Measurements from ENCODE around the gene HCFC2. TPM values are rescaled to one million over a fixed set of nuclear protein-coding genes. Genes with fewer than 3 reads are reported as not detected.
"Not testable (repeated sequence)": the region's sequence is repeated elsewhere in the genome, so short reads cannot be mapped to it uniquely, and the experiment has no call there.

The HCFC2 gene
- total RNA-seq, 1 experiment from 2014 or later, result 6.7 TPM

DNA sequence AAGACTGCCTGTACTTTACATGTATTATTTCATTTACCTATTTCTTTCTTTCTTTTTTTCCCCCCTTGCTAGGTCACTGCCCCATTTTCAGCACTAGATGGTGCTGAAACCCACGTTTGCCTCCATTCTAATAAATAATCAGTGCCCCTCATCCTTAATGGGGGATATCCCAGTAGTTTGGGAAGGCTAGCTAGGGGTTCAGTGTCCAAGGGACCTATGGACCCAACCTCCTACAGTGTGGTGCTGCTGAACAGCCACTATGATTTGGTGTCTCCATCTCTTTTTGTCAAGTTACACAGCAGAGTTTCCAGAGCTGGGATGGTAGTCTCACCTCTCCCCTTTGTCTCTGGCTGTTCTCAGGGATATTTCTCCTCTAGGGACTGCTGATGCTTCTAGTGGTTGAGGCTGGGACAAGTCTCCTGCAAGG lies 6.5 kb upstream of the HCFC2 start:
- no peak for DNase-seq (ENCODE audit: low spot score)

DNA sequence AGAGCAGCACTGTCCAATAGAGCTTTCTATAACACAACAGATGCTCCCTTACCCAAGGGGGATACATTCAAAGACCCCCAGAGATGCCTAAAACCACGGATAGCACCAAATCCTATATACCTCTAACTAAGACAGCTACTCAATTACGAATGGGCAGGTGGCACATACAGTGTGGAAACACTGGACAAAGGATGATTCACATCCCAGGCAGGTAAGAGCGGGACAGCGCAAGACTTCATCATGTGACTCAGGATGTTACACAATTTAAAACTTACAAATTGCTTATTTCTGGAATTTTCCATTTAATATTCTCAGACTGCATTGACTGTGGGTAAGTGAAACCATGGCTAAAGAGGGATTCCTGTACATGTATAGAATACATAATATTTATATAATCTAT lies 5.5 kb upstream of the HCFC2 start:
- no peak for DNase-seq (ENCODE audit: low spot score)

GRCh38 chr12:104059963-104060362 lies 4.4 kb upstream of the HCFC2 start:
- DNase-seq (ENCODE audit: low spot score), result no peak

- no peak for DNase-seq (ENCODE audit: low spot score)
Observed at GRCh38 chr12:104060791-104061190, 3.5 kb upstream of the HCFC2 start.

GRCh38 chr12:104063712-104064030 lies 660 bp upstream of the HCFC2 start:
- DNase-seq (ENCODE audit: low spot score), result peak; percentile 41

- DNase-seq (ENCODE audit: low spot score), result no peak
Observed at GRCh38 chr12:104064842-104065427, 604 bp downstream of the HCFC2 start.

DNA sequence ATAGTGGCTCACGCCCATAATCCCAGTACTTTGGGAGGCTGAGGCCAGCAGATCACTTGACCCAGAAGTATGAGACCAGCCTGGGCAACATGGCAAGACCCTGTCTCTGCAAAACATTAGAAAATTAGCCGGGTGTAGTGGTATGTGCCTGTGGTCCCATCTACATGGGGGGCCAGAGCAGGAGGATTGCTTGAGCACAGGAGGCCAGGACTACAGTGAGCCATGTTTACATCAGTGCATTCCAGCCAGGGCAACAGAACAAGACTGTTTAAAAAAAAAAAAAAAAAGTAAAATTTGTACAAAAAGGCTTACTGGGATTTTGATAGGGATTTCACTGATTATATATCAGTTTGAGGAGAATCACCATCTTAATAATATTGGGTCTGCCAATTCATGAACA lies 7.8 kb downstream of the HCFC2 start:
- no peak for DNase-seq (ENCODE audit: low spot score)

DNA sequence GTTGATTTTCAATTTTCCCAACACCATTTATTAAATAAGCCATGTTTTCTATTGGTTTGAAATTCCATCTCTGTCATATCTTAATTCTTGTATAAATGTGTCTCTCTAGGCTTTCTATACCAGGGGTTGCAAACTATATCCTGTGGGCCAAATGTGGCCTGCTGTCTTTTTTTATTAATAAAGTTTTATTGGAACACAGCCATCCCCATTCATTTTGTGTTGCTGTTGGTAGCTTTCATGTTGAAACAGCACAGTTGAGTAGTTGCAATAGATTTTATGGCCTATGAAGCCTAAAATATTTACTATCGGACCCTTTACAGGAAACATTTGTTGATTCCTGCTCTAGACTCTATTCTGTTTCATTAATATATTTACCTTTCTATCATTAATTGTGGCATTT lies 9.4 kb downstream of the HCFC2 start:
- DNase-seq (ENCODE audit: low spot score), result no peak

GRCh38 chr12:104079024-104079423 lies 14.7 kb downstream of the HCFC2 start:
- DNase-seq (ENCODE audit: low spot score), result no peak

- DNase-seq (ENCODE audit: low spot score), result no peak
Observed at GRCh38 chr12:104080764-104081163, 16.4 kb downstream of the HCFC2 start.

DNA sequence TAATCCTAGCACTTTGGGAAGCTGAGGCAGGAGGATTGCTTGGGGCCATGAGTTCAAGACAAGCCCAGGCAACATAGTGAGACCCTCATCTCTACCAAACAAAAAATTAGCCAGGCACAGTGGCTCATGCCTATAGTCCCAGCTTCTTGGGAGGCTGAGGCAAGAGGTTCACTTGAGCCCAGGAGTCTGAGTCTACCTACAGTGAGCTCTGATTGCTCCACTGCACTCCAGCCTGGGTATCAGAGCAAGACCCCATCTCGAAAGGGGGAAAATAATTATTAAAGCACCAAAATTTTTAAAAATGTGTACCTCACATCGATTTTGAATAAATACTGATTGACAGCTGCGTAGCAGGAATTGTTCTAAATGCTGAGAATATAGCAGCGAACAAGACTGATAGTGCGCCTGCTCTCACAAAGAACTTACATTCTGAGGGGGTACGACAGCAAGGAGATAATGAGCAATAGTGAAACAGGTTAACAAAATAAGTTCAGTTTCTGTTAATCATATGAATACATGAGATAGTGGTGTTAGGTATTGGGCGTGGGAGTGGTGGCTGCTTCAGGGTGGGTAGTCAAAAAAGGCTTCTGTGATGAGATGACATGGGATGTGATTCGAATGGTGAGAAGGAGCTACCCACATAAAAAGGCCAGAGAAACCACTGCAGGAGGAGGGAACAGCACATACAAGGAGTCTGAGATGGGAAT lies 19.6 kb downstream of the HCFC2 start:
- DNase-seq (ENCODE audit: low spot score), result no peak

GRCh38 chr12:104090685-104091084 lies 26.4 kb downstream of the HCFC2 start:
- no peak for DNase-seq (ENCODE audit: low spot score)

DNA sequence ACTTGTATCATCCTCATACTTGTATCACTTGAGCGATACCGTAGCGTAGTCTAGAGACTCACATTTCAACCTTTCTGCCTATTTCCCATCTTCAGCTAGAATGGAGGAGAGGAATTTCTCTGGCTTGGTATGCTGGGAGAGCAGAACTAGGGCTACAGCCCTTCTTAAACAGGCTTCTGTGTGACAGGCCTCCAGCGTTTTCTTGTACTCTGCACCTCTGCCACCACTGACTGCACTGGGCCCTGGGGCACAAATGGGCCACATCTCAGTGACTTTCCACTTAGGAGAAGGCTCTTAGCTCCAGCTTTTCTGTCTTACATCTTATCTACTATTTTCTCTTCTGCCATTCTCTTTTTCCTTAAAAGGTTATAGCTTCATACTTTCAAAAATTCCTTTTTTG lies 26.8 kb downstream of the HCFC2 start:
- no peak for DNase-seq (ENCODE audit: low spot score)

- DNase-seq (ENCODE audit: low spot score), result no peak
Observed at GRCh38 chr12:104094284-104094683, 30.0 kb downstream of the HCFC2 start.

- DNase-seq (ENCODE audit: low spot score), result no peak
Observed at GRCh38 chr12:104095289-104095688, 31.0 kb downstream of the HCFC2 start.

DNA sequence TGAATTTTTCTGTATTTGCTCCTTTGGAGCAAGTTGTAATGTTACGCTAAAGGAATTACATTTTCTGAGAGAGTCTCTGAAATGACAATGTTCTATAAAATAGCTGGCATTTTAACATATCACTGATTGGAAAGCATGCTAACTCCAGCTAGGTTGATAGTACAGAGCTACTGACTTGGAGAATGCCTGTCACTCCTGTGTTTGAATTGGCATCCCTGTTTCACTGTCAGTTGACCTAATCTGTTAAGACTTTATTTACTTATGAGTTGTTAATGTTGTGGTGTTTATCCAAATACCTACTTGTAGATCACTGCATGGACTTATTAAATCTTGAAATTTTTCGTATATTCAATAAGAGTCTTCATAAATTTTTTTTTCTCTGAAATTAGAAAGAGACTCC lies 33.6 kb downstream of the HCFC2 start:
- DNase-seq (ENCODE audit: low spot score), result no peak

DNA sequence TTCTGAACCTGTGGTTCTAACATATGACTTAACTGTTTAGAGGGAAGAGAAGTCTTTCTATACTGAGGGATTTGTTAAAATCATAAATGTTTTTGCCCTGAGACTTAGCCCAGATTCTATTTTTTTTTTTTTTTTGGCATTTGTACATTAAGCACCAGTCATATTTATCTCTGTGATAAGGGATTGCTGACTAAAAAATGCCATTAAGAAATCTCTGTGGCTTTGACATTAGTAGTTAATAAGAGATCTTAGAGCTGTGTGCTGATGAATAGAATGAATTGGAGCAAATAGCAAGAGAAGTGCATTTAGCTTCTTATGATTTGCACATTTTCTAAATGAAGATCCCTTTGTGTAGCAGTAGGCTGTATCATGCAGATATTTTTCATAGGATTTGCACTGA lies 41.1 kb downstream of the HCFC2 start:
- no peak for DNase-seq (ENCODE audit: low spot score)

GRCh38 chr12:104106965-104107364 lies 42.6 kb downstream of the HCFC2 start:
- DNase-seq (ENCODE audit: low spot score), result no peak

DNA sequence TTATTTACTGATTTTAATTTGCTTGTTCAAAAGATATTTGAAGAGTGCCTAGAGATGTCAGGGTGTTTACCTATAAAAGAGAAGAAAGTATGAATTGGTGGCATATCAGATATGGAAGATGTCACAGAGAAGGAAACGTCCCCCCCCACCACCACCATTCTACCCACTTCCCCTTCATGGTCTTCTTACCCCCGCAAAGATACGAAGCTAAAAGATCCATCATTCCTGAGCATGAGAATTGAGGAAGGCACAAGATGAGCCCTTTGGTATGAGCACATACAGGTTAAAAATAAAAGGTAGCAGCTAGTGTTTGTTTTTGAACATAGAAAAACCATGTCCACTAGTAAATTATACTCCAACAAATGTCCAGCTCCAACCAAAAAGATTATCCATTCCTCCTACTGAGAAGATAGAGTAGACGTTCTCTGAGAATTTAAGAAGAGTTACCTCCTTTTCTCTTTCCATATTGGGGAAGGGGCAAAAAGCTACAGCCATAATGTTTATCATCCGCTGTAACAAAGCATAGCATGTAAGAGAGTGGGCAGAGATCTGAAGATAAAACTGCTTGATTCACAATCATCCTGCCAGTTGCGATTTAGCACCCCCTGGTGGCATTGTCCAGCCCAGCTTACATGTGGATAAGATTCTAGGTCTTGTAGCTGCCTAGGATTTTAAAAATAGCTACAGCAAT lies 44.6 kb downstream of the HCFC2 start:
- peak; percentile 72 for DNase-seq (ENCODE audit: low spot score)

- no peak for DNase-seq (ENCODE audit: low spot score)
Observed at GRCh38 chr12:104109446-104110271, 45.3 kb downstream of the HCFC2 start.

- DNase-seq (ENCODE audit: low spot score), result not testable (repeated sequence)
Observed at GRCh38 chr12:104114834-104115586, 50.7 kb downstream of the HCFC2 start.

DNA sequence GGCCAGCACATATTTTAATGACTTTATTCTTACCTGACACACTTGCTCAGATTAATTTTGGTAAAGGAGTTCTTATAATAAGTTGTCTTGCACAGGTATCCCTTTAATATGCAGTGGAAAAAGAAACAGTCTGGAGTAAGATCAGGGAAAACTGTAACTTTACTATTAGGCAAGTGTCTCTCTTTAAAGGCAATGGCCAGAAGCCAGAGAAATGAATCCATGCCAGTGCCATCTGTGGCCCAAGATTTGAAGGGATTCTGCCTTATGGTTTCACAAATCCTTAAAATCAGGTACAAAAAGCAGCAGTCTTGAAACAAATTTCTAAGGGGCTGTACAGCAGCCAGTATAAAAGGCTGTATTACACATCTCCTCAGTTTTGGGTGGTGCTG lies 51.2 kb downstream of the HCFC2 start:
- no peak for DNase-seq (ENCODE audit: low spot score)

Measured in H4 (cell line).